GM12873 (cell line): ENCODE measurements around the gene ENTHD1.

ENCODE experiments used
- TF ChIP-seq, protein P1 (sequence below): IDR thresholded peaks from 2 replicates; pipeline ENCODE4 v1.5.1; 2012; ENCODE audit warnings: low read depth, mild to moderate bottlenecking, moderate library complexity, low read length, control low read depth; ENCODE audit not compliant: insufficient read depth; ENCODE audit errors: missing control alignments

The ENTHD1 gene

DNA sequence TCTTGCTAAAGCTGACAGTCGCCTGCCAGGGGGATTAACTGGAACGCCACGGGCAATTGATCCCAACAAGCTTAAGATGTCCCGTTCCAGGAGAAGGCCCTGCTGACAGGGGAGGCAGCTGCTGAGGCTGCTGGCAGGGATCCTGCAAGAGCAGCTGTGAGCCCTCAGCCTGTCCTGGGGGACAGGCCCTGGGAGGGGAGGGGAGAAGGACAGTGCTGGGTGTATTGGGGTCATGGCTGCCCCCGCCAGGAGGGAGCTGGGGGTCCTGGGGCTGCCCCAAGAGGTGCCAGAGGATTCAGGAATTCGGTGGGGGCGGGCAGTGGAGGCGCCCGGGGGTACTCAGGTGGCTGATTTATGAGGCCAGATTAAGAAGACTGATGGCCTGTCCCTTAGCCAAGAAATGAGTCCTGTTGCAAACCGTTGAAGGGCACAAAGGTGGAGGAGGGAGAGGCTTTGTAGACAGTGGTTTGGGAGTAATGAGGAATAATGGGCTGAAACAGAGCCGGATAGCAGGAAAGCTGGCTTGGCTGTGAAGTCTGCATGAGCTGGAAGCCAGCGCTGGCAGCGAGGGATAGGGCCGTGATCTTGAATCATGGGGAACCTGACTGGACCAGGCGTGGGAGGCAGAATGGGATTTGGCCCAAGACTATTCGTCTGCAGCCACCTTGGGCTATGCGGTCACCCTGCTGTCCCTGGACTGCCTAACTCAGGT lies 189.5 kb downstream of the ENTHD1 start:
- TF ChIP-seq, protein P1, sequence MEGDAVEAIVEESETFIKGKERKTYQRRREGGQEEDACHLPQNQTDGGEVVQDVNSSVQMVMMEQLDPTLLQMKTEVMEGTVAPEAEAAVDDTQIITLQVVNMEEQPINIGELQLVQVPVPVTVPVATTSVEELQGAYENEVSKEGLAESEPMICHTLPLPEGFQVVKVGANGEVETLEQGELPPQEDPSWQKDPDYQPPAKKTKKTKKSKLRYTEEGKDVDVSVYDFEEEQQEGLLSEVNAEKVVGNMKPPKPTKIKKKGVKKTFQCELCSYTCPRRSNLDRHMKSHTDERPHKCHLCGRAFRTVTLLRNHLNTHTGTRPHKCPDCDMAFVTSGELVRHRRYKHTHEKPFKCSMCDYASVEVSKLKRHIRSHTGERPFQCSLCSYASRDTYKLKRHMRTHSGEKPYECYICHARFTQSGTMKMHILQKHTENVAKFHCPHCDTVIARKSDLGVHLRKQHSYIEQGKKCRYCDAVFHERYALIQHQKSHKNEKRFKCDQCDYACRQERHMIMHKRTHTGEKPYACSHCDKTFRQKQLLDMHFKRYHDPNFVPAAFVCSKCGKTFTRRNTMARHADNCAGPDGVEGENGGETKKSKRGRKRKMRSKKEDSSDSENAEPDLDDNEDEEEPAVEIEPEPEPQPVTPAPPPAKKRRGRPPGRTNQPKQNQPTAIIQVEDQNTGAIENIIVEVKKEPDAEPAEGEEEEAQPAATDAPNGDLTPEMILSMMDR: no peak

DNA sequence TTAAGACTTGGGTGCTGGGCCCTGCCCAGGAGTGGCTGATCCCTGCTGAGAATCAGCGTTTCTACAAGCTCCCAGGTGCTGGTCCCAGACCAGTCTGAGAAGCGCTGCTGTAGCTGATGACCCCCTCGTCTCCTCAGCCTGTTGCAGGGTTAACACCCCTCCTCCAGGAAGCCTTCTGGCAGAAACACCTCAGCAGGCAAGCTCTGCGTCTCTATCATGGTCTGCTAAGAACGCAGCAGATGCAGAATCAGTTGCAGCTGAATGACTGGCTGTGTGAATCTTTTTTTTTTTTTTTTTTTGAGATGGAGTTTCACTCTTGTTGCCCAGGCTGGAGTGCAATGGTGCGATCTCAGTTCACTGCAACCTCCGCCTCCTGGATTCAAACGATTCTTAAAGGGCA lies 190.5 kb downstream of the ENTHD1 start:
- TF ChIP-seq, protein P1: no peak

DNA sequence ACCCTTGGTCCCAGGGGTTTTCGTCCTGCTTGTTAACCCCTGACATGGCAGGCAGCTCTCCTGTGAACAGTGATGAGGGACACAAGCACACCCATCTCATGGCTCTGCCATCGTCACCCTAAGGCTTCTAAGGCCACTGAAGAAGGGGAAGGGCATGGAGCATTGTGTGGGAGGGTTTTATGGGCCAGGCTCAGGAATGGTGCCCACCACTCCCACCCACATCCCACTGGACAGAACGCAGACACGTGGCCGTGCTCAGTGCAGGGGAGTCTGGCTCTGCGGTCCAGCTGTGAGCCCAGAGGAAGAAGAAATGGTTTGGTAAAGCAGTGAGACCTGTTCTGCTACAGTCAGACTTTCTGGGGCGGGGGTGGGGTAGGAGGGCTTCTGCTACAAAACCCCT lies 193.0 kb downstream of the ENTHD1 start:
- TF ChIP-seq, protein P1: no peak

DNA sequence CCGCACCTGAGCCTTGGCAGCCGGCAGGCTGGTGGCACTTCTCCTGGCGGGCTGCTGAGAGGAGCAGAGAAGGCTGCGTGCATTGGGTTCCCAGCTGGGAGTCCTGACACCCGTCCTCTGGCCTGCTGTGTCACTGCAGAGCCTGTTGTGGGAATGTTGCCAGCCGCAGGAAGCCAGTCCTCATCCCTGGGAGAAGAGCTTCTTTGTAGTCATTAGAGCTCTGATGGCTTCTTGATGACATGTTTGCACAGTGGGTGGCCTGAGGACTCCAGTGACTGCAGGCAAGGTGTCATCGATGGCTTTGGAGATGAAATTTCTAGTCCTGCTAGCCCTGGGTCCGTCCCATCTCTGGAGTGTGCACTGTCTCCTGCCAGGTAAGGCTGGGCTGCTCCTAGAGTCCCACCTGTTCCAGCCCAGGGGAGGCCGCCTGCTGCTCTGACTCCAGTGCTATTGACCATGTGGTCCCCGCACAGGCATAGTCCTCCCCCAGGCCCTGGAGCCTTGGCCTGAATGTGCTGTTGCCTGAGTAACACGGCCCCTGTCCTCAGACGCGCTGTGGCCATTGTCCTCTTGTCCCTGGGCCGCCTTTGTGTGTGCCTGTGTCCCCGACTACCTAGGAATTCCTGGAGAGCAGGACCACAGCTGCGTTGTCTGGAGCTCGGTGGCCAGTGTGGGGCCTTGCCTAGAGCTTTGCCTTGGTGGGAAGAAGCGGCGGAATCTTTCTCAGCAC lies 193.8 kb downstream of the ENTHD1 start:
- TF ChIP-seq, protein P1: no peak

DNA sequence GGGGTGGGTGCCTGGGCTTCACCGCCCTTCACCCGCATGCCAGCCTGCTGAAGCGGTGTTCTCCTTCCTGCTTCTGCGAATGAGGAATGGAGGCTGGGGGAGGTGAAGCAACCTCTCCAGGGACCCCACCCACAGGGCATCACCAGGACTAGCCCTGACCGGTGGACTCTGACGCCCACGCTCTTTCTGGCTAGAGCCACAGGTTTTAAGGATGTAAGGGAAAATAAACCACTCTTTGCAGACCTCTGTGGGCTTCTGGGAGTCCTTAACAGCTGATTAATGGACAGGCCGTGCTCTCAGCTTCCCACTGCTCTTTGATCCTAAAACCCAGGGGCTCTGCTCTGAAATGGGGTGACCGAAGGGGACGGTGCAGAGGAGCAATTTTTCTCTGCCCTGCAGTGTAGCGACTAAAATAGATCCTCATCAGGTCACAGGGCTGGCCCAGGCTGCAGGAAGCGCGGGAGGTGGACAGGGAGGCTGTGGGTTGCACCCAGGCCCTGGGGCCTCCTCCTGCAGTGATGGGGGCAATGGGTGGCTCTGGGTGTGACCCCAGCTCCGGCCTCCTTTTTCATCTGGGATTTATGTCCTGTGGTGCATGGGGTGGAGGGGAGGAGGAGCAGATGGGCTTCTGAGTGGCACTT lies 195.7 kb downstream of the ENTHD1 start:
- TF ChIP-seq, protein P1: no peak

DNA sequence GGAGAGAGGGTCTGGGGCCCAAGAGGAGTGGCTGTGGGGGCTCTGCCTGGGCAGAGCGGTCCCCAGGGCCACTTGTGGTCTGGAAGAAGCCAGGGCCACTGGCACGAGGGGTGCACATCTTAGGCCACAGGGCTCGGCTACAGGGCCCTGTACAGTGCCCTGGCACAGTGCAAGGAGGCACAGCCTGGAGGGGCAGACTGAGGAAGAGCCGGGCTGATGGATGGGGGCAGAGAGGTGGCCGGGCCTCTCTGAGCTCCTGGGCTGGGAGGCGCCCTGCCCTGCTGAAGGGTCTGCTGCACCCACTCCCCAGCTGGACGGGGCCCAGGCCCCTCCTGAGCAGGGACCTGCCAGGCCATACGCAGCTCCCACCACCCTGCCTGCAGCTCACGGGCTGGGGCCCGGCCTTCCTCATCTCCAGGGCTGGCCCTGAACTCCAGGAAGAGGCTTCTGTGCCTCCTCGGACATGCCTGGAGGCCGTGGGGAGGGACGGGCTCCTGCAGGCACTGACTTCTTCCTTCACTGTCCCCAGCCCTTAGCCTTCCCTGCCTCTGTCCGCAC lies 199.5 kb downstream of the ENTHD1 start:
- TF ChIP-seq, protein P1: no peak
